Testis (tissue), 2 donors: Measurements from ENCODE around the gene DENND2D.

Experiments
- CTCF ChIP-seq, 3 experiments: fragments of 450-650 bp in 2 of 3; fragments of 200-600 bp in 1 of 3; sonication (generic) in 1 of 3; IDR thresholded peaks; one replicate each; pipeline ENCODE4 v1.5.1; 2016 to 2019; ENCODE audit warnings: antibody characterized with exemption in 3 of 3, mild to moderate bottlenecking in 2 of 3, moderate library complexity in 1 of 3
- POLR2A ChIP-seq: fragments of 450-650 bp; IDR thresholded peaks from one replicate; pipeline ENCODE4 v1.6.1; 2017; ENCODE audit warnings: antibody characterized with exemption, mild to moderate bottlenecking, moderate library complexity

DNA sequence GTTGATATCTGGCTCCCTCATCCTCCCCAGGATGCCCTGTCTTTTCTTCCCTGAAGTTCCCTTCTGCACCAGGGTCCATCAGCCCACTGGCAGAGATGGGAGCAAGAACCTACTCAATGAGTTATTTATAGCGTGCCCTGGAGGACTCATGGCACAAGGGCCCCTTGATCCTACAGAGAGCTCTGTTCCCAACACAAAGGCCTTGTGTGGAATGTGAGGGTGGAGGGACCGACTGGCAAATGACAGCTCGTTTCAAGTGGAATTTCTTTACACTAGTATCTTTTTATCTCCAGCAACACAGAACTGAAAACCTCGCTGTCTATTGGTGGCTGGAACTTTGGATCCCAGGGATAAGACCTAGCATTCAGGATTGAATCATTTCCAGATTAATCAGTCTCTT lies 49.5 kb upstream of the DENND2D start:
- TF ChIP-seq CTCF (IDR thresholded peaks at IDR 0.05) (no peak), POLR2A (no peak)
